OCI-M2 (cell line): ENCODE results near the gene PIK3R5.
"Not testable (repeated sequence)": the region's sequence is repeated elsewhere in the genome, so short reads cannot be mapped to it uniquely, and the experiment has no call there.

Experiments
- DNase-seq: peaks from one replicate; lab custom pipeline; 2025; ENCODE audit not compliant: unreplicated experiment; lab: John Stamatoyannopoulos, UW

The PIK3R5 gene

DNA sequence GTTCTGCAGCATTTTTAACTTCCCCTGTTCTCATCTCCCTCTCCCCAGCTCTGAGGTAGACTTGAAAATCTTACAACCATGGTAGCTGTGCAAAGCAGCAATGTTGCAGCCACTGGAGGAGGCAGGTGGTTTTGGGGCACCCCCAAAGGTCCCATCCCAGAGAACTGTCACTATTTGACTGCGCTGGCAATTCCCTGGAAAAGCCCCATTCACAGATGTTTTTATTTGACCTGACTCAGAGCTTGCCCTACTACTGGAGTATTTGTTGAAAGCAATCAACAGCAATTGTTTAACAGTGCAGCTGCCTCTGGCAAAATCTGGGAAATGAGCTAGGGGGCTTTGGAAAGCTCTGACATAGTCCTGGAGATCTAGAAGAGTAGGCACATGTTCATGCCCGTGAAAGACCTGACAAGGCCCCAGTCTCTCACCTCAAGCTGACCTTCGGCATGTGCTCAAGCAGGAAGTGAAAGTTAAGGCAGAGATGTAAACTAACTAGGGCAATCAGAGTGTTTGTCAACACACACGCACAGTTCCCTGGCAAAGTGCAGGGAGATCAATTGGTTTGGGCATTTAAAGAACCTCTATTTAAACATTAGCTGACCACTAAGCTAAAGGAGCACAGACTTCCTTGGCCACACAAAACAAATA is 19.7 kb upstream of the PIK3R5 start:
- DNase-seq: no peak

DNA sequence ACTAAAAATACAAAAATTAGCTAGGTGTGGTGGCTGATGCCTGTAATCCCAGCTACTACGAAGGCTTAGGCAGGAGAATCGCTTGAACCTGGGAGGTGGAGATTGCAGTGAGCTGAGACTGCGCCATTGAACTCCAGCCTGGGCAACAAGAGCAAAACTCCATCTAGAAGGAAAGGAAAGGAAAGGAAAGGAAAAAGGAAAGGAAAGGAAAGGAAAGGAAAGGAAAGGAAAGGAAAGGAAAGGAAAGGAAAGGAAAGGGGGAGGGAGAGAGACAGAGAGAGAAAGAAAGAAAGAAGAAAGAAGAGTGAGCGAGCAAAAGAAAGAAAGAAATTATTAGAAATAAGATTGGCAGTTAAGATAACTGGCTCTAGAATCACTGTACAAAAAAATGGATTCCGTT is 18.7 kb upstream of the PIK3R5 start:
- DNase-seq: not testable (repeated sequence)

DNA sequence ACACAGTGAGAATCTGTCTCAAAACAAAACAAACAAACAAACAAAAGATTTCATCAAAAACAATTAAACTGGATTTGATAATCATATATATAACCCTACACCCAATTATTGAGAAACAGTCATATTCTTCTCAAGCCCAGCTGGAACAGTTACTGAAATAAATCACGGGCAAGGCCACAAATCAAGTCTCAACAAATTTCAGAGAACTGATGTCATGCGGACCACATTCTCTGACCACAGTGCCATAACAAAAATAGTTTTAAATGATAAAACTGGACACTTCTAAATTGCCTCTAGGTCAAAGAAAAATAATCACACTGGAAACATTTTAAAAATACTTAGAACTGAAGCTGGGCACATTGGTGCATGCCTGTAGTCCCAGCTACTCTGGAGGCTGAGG is 15.9 kb upstream of the PIK3R5 start:
- DNase-seq: no peak

DNA sequence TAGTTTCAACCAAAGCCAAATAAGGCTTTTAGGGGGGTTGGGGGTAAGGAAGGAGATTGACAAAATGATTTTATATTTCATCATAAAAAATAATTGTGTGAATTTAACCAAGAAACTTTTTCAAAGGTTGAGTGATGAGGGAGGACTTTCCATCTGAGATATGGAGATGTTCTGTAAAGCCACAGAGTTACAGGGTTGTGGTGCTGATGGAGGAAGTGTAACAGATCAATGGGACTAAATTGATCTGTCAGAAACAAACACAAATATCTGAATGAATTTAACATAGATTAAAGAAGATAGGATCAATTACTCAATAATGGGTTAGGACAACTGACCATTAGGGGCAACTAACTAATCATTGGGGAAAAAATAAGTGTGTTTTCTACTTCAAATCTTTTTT is 14.2 kb upstream of the PIK3R5 start:
- DNase-seq: no peak

DNA sequence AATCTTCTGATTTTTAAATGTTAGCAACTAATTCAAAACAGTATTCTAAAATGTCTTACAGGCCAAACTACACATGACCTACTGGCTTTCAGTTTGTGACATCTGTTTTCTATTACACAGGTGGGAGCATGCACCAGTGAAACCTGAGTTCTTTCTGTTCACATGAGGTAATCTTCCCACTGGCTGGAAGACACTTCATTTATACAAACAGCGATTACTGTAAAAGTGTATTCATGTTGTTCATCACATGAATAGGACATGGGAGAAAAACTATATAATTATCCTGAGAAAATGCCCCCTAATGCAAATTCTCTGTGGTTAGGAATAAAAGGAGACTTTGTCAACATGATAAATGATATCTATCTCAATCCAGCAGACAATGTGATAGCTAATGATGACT is 11.1 kb upstream of the PIK3R5 start:
- DNase-seq: no peak

DNA sequence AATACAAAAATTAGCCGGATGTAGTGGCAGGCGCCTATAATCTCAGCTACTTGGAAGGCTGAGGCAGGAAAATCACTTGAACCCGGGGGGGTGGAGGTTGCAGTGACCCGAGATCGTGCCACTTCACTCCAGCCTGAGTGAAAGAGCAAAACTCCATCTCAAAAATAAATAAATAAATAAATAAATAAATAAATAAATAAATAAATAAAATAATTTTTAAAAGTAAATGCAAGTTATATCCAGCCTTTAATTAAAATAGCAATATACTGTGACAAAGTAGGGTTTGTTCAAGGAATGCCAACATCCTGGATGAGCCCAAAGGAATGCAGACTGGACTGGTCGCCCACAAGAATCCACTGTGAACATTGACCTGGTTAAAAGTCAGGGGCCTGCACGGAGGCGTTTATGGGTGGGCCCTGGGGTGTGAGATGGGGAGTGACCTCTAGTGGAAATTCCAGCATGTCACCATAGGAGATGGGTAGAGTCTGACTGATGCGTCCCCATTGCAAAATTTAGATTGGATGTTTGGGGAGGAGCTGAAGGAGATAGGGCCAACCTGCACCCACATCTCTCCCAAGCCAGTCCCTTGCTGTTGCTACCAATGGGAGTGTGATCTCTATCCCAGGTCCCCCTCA is 9.7 kb upstream of the PIK3R5 start:
- no peak for DNase-seq

DNA sequence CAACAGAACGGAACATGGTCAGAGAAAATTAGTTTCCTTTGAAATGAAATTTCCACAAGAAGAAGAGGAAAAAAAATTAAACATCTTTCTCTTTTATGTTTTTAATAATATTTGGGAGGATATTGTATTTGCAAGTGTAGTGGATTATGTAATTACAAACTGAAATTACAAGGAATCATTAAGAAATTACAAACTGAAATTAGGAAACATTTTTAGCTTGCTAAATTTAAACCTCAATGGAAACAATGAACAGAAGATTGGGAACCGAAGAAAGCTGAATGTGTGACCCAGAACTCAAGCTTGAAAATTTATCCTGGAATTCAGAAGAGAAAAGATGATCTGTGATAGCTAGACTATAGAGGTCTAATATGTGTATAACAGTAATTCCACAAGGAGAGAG is 4.4 kb upstream of the PIK3R5 start:
- no peak for DNase-seq

DNA sequence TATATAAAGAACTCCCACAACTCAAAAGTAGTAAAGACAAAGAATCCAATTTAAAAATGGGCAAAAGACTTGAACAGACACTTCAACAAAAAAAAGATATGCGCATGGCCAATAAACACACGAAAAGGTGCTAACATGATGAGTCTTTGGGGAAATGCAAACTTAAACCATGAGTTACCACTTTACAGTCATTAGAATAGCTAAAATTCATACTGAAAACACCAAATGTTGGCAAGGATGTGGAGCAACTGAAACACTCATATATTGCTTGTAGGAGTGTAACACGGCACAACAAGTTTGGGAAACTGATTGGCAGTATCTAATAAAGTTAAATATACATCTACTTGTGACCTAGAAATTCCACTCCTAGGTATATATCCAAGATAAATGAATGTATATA is 3.0 kb upstream of the PIK3R5 start:
- DNase-seq: no peak

DNA sequence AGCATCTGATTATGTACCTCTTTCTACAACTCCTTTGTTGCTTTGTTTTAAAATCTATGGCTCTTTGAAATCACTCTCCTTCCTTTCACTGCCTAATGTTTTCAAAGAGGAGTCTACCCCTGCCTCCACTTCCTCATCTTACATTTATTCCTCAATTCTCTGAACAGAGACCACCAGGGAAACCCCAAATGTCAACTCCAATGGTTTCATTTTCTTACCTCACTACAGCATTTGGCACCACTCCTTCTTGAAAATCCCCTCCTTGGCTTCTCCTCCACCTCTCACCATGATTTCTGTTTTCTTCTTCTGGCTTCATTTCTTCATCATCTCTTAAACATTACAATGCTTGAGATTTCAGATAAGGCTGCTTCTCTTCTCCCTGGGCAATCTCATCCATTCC is 2.4 kb upstream of the PIK3R5 start:
- DNase-seq: no peak

DNA sequence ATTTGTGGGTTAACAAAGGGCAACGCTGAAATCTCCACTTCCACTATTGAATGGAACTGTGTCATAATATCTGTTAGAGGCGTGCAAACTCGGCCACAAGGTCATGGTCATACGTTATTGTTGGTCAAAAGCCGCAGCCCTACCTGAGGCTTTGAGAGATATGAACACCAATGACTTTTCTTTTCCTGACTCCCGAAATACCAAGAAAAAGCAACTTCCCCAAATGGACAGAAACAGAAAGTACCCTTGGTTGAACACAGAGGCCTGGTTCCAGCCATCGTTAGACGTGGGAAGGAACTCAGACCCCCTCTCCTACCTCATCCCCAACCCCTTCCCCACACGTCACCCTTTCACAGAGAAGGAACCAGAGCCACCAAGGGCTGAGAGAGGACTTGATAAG is 1.4 kb upstream of the PIK3R5 start:
- no peak for DNase-seq

DNA sequence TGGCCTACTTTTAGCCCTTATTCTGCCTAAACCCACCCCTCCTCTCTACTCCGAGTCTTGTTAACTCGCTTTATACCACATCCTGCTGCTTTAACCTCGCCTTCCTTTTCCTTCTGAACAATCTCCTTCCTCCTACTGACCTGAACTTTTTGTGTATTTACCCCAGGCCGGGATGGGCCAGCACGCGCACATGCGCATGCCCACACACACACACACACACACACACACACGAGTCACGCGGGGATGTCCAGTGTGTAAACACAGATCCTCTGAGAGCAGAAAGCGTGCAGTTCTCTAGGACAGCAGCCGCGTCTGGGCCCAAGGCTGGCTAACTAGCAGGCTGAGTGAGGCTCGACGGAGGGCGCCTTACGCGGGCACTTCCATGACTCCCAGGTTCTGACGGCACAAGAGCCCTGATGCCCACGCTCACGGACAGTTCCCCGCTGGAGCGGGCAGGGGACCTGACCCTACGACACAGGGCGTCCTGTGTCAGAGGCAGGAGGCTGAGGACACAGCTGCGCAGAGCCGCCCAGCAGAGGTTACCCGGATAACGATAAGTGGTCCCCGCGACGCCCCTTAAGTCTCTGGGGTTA is 610 bp downstream of the PIK3R5 start:
- DNase-seq: no peak

DNA sequence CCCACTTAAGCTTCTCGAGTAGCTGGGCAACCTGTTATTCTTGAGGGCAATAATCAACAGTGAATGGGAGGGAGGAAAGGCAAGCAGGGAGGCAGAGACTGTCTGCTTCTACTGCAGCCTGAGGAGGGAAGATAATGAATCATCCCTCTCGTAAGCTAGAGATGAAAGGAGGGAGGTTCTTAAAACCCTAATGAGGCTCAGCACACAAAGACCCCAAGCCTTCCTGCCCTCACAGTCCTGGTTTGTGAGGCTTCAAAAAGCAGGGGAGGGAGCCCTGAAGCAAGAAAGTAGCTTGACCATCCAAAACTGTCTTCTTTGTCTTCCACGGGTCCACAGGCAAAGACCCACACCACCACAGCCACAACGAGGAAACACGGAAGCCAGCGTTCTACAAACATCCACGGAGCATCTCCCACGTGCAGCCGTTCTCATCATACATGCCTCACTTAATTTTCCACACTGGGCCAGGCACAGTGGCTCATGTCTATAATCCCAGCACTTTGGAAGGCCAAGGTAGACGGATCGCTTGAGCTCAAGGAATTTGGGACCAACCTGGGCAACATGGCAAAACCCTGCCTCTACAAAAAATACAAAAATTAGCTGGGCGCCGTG is 1.8 kb downstream of the PIK3R5 start:
- no peak for DNase-seq

DNA sequence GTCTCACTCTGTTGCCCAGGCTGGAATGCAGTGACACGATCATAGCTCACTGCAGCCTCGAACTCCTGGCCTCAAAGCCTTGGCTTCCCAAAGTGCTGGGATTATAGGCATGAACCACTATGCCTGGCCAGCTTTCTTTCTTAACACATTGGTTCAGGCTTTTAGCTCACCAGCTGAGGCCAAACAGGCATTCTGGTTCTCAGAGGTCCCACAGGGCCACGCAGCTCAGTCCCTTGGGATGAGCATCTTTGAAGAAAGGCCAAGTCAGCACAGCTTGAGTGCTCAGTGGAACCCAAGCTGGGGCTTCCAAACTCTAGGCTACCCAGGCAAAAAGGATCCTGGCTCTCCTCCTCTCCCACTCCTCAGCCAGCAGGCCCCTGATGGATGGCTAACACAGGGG is 2.5 kb downstream of the PIK3R5 start:
- DNase-seq: no peak

DNA sequence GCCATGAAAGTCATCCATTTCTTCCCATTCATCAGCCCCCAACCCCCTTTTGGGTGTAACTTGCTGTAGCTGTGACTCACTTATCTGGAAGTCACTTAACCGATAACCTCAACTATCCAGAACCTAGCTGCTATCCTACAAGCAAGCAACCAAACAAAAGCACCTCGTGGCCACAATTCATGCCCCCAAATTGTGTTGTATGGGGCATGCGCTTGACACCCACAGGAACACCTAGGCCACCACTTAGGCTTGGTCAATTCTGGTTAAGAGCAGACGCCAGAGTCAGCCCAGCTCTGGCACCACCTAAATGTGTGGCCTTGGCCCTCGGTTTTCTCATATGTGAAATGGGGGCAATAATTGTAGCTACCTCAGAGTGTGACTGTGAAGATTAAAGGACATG is 3.7 kb downstream of the PIK3R5 start:
- DNase-seq: no peak

DNA sequence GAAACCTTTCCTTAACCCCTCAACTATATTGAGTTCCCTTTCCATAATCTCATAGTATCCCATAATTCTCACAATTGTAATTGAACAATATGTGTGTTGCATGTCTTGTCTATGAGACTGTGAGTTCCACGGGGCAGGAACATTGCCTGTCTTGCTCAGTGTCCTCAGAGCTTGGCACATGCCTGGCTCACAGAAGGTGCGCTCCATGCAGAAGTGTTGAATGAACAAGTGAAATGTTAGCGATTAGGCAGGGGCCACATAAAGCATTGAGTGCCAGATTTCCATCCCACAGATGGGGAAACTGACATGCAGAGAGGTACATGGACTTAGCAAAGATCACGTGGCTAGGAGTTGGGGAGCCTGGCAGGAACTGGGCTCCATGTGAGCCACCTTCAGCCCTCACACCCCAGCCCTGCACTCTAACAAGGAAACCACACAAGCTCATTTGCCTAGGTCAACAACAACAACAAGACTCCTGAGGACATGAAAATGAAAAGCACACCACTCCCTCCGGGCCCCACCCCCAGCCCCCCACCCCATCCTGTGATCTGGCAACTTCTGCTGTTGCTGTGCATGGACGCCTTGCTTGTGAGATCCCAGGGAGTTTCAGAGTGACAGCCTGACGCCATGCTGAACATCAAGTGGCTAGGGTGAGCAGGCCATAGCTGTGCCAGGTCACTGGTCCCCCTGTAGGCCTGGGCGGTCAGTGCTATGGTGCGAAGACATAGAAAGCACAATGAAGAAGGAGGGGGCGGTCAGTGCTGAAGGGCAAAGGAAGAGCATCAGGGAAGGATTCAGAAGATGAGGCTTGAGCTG is 5.0 kb downstream of the PIK3R5 start:
- DNase-seq: no peak

DNA sequence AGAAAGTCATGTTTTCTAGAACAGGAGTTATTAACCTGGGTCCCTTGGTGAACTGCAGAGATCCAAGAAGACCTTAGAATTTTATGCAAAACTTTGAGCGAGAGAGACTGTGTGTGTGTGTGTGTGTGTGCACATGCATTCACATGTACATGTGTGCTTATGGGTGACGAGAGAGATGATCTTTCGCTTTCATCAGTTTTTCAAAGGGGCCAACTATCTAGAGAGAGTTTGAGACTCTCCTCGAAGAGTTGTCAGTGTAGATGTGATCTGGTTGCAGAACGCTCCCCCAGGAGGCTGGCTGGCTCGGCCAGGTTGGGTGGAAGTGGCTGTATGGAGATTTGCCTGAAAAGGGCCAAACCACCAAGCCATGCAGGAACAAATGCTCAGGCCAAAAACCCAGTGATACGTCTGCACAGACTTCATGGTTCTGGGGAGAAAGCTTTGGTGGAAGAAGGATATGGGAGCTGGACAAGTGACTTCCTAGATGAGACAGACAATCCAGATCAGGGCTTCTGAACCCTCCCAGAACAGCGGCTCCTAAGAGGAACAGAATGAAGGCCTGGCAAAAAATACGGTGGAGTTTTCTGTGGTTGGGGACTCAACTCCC is 6.1 kb downstream of the PIK3R5 start:
- no peak for DNase-seq

DNA sequence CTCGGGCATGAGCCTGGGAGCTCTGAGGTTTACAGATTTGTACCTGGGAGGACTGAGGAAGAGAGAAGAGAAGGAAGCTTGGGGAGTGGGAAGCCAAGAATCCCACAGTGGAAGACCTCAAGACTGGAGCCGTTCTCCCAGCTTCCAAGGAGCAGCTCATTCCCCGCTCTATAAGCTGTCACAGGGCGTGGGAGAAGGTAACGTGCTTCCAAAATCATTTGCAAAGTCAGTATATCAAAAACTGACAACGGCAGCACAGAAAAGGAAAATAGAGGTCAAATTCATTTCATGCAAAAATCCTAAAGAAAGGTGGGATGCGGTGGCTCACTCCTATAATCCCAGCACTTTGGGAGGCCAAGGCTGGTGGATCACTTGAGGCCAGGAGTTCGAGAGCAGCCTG is 7.8 kb downstream of the PIK3R5 start:
- DNase-seq: no peak

DNA sequence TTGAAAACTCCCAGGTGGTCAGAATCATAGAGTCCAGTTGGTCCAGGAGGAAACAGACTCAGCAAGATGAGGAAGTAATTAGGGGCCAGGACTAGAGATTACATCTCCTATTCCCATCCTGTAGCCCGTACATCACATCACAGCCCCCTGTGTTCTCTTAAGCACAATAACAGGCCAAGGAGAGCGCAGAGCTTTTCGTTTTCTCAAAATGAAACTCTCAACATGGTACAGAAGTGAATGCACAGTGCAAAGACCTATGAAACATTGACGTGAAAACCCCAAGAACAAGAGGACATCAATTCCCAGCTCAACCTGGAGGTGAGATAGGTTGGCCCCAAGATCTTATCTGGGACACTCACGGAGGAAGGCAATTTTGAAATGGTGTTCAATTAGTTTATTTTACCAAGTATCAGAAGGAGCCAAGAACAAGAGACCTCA is 9.0 kb downstream of the PIK3R5 start:
- DNase-seq: no peak

DNA sequence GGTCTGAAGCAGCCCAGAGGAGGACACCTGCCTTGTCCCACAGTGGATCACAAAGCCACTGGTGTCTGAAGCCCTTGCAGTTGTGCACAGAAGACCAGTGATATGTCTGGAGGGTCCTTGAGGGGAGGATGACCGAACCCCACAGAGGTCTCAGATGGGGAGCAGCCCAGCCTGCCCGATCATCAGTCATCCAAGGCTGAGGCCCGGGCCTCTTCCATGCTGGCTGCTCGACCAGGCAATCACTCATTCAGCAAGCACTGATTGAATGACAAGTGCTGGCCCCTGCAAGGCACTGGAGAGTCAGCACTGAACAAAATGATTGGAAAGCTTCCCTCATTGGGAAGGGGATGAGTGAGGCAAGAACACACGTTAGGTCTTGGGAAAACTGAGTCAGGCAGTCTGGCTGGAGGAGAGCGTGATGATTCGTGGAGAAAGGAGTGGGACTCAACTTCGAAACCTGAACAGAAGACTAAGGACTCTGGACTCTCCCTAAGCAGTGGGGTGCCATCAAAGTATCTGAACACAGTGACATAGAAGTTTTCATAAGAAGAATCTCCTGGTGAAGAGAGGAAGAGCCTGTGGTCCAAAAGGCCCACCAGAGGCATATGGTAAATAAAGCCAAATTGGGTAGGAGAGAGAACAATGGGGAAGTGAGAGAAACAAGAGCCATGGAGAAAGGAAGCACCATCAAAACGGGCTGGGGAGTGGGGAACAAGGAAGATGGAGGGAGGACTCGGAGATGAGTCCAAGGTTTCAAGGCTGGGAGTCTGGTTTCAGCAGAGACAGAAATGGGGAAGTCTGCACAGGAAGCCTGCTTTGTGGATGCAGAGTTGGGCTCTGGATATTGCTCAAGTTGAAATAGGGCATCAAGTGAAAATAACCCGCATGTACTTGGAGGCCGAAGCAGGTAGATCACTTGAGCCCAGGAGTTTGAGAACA is 10.2 kb downstream of the PIK3R5 start:
- DNase-seq: no peak

DNA sequence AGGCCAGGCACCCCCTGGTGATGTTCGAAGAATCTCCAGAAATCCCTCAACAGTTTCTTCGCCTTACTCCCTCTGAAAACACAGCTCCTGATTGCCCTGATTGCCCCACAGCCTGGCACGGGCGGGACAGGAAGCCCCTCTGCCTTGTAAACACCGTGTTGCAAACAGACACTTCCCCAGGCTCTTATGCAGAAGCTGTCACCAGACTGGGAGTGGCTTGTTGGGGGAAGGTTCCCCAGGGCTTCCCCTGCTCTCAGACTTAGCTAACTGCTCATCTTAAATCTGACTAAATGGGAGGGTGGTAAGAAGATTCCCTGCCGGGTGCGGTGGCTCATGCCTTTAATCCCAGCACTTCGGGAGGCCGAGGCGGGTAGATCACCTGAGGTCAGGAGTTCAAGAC is 11.2 kb downstream of the PIK3R5 start:
- DNase-seq: no peak
